Lower leg skin (tissue), 4 donors: ENCODE measurements around the gene BNC2. TPM values are rescaled to one million over a fixed set of nuclear protein-coding genes. Genes with fewer than 3 reads are reported as not detected.

Experiments
- DNase-seq, 2 donors: peaks; one replicate each; pipeline ENCODE4 v3.0.0-alpha.2; 2019; ENCODE audit warnings: low spot score in 2 of 2
- H3K4me3 ChIP-seq: fragments of 200-600 bp; sonication (generic); 2 replicates; pipeline ENCODE4 v1.5.1; 2017; ENCODE audit warnings: mild to moderate bottlenecking, low read depth; ENCODE audit not compliant: poor library complexity, severe bottlenecking
- POLR2A ChIP-seq, 2 donors: fragments of 450-650 bp; IDR thresholded peaks; one replicate each; pipeline ENCODE4 v1.6.1; 2016 to 2017; ENCODE audit warnings: antibody characterized with exemption in 2 of 2, mild to moderate bottlenecking in 1 of 2, moderate library complexity in 1 of 2
- WGBS, 2 donors: methylation state at CpG; one replicate each; pipeline ENCODE4 v1.1.5; 2018; 5-methylcytosine and 5-hydroxymethylcytosine counted together
- intact Hi-C: fragments of 100-400 bp; cut with DNase I; formaldehyde crosslinking; loops from one replicate; pipeline ENCODE4 v1.15.0; 2023; ENCODE audit warnings: low total_unique reads
- total RNA-seq, 4 donors: library from RNA; depleted of rRNA; stranded (reverse); fragments of >200 nt; gene quantifications; one replicate each; pipeline ENCODE4 v1.1.0, GENCODE V29; 2016
- TF ChIP-seq, protein P1 (sequence below), 3 donors: fragments of 450-650 bp; IDR thresholded peaks; one replicate each; pipeline ENCODE4 v1.5.1; 2016; ENCODE audit warnings: antibody characterized with exemption in 3 of 3, mild to moderate bottlenecking in 3 of 3, moderate library complexity in 2 of 3

BNC2 gene
- total RNA-seq, 4 donors from 2014 or later = 1.7 to 8.5 (median 3.7) TPM

DNA sequence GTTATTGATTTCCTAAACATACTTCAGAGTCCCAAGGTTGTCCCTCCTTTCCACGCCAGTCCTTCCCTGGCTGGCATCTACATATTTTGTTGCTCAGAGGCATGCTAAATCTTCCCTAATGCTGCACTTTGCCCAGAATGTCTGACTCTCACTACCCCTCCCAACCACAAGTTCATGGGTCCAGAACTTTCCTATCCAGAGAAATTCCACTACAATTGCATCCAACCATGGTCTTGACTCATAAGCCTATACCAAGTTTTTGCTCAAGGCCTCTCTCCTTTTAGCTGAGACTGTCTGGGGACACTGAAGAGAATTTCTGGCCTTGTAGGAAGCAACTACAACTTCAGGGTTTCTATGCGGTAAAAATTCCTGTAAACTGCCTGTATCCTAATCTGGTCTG is 206.3 kb downstream of the BNC2 start:
- intact Hi-C loops = no loop called here
- no peak overlapping the region for H3K4me3 ChIP-seq
- no peak for DNase-seq
- whole genome bisulfite sequencing, 2 donors = 94% methylated on average over 2 of the region's 2 CpGs
- TF ChIP-seq, protein P1, sequence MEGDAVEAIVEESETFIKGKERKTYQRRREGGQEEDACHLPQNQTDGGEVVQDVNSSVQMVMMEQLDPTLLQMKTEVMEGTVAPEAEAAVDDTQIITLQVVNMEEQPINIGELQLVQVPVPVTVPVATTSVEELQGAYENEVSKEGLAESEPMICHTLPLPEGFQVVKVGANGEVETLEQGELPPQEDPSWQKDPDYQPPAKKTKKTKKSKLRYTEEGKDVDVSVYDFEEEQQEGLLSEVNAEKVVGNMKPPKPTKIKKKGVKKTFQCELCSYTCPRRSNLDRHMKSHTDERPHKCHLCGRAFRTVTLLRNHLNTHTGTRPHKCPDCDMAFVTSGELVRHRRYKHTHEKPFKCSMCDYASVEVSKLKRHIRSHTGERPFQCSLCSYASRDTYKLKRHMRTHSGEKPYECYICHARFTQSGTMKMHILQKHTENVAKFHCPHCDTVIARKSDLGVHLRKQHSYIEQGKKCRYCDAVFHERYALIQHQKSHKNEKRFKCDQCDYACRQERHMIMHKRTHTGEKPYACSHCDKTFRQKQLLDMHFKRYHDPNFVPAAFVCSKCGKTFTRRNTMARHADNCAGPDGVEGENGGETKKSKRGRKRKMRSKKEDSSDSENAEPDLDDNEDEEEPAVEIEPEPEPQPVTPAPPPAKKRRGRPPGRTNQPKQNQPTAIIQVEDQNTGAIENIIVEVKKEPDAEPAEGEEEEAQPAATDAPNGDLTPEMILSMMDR (IDR thresholded peaks at IDR 0.05) = no peak
- no peak for TF ChIP-seq POLR2A (IDR thresholded peaks at IDR 0.05)

DNA sequence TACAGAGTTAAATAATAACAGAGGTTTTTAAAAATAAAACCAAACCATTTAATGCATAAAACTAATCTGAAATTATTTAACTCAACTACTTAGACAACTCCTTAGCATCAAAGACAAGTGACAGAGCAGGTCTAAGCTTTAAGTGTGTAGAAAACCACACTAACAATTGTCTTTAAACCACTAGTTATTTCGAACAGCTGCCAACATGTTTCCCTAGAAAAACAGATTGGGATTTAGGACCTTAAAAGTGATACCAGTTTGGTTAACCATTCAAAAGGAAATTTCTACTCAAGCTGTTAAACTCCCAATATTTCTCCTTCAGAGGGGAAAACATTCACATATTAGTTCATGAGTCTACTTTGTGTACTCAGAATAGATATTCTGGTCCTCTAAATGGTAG is 208.7 kb downstream of the BNC2 start:
- TF ChIP-seq POLR2A (IDR thresholded peaks at IDR 0.05) = no peak
- TF ChIP-seq, protein P1 (IDR thresholded peaks at IDR 0.05) = no peak
- no peak overlapping the region for H3K4me3 ChIP-seq
- intact Hi-C loops = no loop called here
- WGBS, 2 donors = 78 to 91% methylated on average over 1 of the region's 1 CpG
- DNase-seq = no peak

DNA sequence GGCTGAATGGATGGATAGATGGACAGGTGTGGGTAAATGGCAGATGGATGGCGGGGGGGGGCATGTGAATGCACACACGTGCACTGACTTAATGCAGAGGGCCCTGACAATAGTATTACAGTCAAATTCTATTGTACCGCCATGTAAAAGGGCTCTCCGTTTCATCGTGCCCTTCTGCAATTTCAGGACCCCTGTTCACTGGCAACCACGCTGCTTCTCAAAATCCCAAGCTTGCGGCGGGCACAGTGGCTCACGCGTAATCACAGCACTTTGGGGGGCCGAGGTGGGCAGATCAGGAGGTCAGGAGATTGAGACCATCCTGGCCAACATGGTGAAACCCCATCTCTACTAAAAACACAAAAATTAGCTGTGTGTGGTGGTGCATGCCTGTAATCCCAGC is 211.4 kb downstream of the BNC2 start:
- no peak overlapping the region for H3K4me3 ChIP-seq
- TF ChIP-seq, protein P1 (IDR thresholded peaks at IDR 0.05) = no peak
- TF ChIP-seq POLR2A (IDR thresholded peaks at IDR 0.05) = no peak
- no peak for DNase-seq
- intact Hi-C loops = no loop called here
- 89 to 92% methylated on average over 11 of the region's 11 CpGs for WGBS, 2 donors

DNA sequence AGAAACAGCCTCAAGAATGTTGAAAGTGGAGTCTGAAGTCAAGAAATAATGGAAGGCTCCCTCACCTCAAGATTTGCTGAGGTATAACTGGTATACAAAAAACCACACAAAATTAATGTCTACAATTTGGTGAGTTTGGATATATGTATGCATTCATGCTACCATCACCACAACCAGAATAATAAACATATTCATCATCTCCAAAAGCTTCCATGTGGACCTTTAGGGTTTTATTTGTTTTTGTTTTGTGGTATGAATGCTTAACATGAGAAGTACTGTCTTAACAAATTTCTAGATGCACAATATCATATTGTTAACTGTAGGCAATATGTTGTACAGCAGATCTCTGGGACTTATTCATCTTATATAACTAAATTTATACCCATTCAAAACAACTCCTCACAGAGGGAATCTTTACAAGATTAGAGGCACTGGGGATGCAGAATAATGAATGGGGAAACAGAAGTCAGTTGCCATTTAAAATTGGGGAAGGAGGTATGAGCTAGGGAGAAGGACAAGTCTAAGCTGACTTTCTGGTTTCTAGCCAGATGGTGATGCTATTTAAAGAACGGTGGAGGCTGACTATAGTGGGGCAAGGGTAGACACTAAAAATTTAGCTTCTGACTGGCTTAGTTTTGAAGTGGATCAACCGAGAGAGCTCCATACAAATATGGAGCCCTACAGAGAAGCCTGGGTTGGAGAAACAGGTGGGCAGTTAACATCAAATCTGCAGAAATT is 213.9 kb downstream of the BNC2 start:
- H3K4me3 ChIP-seq = no peak overlapping the region
- 48 to 58% methylated on average over 2 of the region's 2 CpGs for WGBS, 2 donors
- TF ChIP-seq POLR2A (IDR thresholded peaks at IDR 0.05) = no peak
- TF ChIP-seq, protein P1 (IDR thresholded peaks at IDR 0.05) = no peak
- intact Hi-C loops = no loop called here
- no peak for DNase-seq

DNA sequence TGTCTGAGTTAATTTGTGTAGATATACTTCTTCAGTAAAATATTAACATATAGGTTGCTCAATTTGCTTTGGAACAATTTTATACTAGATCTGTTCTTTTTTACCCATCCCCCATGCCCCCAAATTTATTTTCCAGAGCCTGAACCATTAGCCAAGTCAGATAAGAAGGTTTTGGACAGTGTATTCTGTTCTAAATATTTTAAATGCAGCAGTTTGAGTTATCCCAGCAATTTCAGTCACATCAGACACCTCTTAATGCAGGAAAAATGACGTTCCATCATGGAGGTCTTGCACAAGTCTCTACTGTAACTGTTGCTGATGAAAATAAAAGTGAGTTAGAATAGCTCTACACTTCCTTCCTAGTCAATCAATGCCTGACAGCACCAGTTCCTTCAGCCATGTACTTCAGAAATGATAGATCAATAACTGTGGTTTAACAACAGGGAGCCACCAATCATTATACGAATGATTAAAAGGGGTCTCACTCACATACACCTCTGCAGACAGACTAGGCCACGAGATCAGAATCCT is 215.8 kb downstream of the BNC2 start:
- DNase-seq = no peak
- intact Hi-C loops = no loop called here
- TF ChIP-seq, protein P1 (IDR thresholded peaks at IDR 0.05) = no peak
- TF ChIP-seq POLR2A (IDR thresholded peaks at IDR 0.05) = no peak
- 85 to 90% methylated on average over 3 of the region's 3 CpGs for WGBS, 2 donors
- no peak overlapping the region for H3K4me3 ChIP-seq
